Stimulated activated CD4-positive, alpha-beta T cell treated with anti-CD3 and anti-CD28 coated beads, Interleukin-15, amount 100 ng/mL, for 48 hours (primary cell): ENCODE results near the gene HNRNPLL.

ENCODE experiments used
- DNase-seq, 2 donors: peaks; one replicate each; pipeline ENCODE4 v3.0.0-alpha.2; 2020; ENCODE audit warnings: low read depth in 2 of 2

HNRNPLL gene

DNA sequence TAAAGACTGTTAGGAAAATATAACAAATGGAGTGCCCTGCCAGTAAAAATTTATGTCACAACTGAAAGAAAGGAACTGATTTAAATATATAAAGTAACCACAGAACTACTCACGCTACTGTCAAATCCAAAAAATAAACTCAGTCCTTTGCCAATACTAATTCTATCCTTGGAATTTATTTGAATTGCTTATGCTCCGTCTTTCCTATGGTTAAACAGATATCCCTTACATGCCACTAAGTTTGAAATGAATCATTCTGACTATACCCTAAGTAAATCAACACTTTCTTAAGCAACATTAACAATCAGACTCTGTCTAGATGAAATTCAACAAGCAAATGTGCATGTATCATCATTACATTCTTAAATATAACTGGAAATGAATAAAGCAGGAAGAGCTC, 9.8 kb downstream of the HNRNPLL start:
- DNase-seq: no peak

- no peak for DNase-seq
These were observed 11.6 kb downstream of the HNRNPLL start for GRCh38 chr2:38591152-38591551.

- DNase-seq: no peak
These were observed 12.7 kb downstream of the HNRNPLL start for GRCh38 chr2:38590053-38590452.

GRCh38 chr2:38586931-38587330, 15.8 kb downstream of the HNRNPLL start:
- DNase-seq: no peak

GRCh38 chr2:38584881-38585280, 17.8 kb downstream of the HNRNPLL start:
- no peak for DNase-seq

DNA sequence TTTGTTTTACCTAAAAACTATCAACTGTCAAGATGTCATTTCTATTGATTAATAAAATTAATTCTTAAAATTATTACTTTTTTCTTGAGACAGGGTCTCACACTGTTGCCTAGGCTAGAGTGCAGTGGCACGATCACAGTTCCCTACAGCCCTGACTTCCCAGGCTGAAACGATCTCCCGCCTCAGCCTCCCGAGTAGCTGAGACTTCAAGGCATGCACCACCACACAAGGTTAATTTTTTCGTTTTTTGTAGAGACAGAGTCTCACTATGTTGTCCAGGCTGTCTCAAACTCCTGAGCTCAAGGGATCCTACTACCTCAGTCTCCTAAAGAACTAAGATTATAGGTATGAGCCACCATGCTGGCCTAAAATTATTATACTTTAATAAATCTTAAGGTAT, 18.7 kb downstream of the HNRNPLL start:
- no peak for DNase-seq

GRCh38 chr2:38583524-38583923, 19.2 kb downstream of the HNRNPLL start:
- DNase-seq: no peak

GRCh38 chr2:38581193-38582147, 21.3 kb downstream of the HNRNPLL start:
- no peak for DNase-seq

GRCh38 chr2:38580115-38580636, 22.6 kb downstream of the HNRNPLL start:
- DNase-seq: no peak

DNA sequence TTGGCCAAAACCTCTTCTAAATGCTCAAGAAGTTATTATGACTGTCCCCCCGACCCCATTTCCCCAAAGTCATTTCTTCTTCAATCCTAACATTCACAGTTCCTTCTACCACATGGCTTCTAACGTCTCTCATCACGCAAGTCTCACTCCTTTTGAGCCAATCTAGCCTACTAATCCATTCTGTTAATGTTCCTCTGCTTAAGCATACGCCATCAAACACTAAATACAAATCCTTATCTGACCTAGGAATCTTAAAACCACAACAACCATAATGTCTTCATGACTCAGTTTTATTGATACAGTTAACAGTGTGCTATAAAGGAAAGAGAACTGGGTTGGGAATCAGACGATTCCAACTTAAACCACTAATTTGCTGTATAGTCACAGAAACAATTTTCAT, 23.9 kb downstream of the HNRNPLL start:
- DNase-seq: no peak

GRCh38 chr2:38574278-38574677, 28.4 kb downstream of the HNRNPLL start:
- DNase-seq: no peak

DNA sequence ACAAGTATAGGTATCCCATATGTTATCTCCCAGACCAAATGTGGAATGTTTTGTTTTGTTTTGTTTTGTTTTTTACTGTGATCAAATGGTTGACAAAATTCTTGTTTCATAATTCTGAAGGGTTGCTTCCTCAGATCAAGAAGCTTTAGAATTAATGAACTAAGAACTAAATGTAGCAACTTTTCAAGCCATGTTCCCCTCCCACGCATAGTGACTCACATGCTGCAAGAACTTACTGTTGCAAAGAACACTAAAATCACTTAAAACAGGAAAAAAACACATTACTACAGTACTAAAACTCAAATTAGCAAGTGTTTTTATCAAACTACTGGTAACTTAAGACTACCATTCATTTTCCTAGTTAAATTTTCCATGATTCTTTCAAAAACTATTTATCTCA, 30.6 kb downstream of the HNRNPLL start:
- DNase-seq: peak in 1 of 2 donors; percentile 44

DNA sequence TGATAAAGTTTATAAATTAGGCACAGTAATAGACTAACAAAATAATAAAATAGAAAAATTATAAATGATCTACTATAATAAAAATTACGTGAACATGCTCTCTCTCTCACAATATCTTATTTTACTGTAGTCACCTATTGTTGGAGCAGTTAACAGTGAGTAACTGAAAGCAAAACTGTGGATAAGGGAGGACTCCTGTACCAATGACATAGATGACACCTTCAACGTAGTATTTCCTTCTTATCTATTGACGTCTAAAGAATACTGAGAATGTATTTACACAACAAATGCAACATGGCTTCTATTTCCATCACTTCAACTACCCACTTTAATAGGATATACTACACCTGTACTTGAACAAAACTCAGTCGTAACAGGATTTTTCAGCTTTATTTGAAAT, 31.5 kb downstream of the HNRNPLL start:
- DNase-seq: no peak

GRCh38 chr2:38568724-38569436, 33.8 kb downstream of the HNRNPLL start:
- no peak for DNase-seq

DNA sequence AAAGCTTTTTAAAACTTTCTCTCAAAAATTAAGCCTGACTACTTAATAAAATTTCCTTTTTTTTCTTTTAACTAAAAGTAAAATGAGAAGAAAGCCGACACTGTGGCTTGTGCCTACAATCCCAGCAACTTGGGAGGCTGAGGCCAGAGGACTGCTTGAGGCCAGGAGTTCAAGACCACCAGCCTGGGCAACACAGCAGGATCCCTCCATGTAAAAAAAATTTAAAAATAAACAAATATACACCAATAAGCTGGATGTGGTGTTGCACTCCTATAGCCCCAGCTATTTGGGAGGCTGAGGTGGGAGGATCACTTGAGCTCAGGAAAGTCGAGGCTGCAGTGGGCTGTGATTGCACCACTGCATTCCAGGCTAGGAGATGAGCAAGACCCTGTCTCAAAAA, 37.4 kb downstream of the HNRNPLL start:
- no peak for DNase-seq

- no peak for DNase-seq
These were observed 41.0 kb downstream of the HNRNPLL start for GRCh38 chr2:38561691-38562090.

- DNase-seq: no peak
These were observed 42.6 kb downstream of the HNRNPLL start for GRCh38 chr2:38560092-38560491.

GRCh38 chr2:38557981-38558380, 44.7 kb downstream of the HNRNPLL start:
- DNase-seq: no peak

GRCh38 chr2:38557217-38557616, 45.5 kb downstream of the HNRNPLL start:
- DNase-seq: no peak

GRCh38 chr2:38556006-38556801, 46.5 kb downstream of the HNRNPLL start:
- DNase-seq: no peak

DNA sequence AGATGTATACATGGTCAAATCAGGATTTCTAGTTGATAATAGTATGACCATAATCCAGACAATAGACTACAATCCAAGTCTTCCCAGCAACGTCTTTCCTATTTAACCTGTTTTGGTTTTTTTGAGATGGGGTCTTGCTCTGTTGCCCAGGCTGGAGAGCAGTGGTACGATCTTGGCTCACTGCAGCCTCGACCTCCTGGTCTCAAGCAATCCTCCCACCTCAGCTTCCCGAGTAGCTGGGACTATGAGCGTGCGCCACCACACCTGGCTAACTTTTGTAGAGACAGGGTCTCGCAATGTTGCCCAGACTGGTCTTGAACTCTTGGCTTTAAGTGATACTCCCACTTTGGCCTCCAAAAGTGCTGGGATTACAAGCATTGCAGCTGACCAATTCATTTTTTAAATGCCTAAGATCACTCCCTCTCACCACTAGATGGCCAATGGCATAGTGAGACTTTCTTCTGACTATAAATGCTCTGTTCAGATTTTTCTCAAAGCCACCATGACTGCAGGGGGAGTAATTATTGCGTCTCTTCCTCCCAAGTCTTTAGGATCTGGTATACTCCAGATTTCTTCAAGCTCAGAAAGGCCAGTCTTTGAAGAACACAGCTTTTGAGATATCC, 47.6 kb downstream of the HNRNPLL start:
- DNase-seq: no peak
